ENCODE results near the gene CHMP4B. TPM values are rescaled to one million over a fixed set of nuclear protein-coding genes. Genes with fewer than 3 reads are reported as not detected.

The CHMP4B gene
- total RNA-seq, 1 donor from 2014 or later, result 59.2 TPM

DNA sequence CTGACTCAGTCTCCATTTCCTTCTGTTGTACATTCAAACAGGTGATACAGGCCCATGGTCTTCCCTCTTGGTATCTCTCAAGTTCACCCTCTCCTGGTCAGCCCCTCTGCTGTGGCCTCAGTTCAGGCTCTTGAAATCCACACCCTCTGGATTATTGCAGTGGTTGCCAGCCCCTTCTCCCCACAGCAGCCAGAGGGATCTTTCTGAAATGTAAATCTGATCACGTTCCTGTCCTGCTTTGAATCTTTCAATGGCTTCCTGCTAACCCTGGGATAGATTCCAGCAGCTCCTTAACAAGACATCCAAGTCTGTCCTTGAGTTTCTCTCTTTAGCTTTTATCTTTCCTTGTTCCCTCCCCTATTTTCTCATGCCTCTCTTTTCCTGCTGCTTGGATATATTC lies 22.2 kb downstream of the CHMP4B start:
- Histone ChIP-seq H3K4me3 (ENCODE audit: low read depth, low read length) (no peak overlapping the region), H3K27me3 (ENCODE audit: control insufficient read depth, insufficient read depth, low read length) (no peaks in the 10 kb centered on the region), H3K36me3 (ENCODE audit: control insufficient read depth, insufficient read depth, low read length) (no peaks in the 10 kb centered on the region)
- no peak for DNase-seq (ENCODE audit: low read depth)
- TF ChIP-seq, protein P1, sequence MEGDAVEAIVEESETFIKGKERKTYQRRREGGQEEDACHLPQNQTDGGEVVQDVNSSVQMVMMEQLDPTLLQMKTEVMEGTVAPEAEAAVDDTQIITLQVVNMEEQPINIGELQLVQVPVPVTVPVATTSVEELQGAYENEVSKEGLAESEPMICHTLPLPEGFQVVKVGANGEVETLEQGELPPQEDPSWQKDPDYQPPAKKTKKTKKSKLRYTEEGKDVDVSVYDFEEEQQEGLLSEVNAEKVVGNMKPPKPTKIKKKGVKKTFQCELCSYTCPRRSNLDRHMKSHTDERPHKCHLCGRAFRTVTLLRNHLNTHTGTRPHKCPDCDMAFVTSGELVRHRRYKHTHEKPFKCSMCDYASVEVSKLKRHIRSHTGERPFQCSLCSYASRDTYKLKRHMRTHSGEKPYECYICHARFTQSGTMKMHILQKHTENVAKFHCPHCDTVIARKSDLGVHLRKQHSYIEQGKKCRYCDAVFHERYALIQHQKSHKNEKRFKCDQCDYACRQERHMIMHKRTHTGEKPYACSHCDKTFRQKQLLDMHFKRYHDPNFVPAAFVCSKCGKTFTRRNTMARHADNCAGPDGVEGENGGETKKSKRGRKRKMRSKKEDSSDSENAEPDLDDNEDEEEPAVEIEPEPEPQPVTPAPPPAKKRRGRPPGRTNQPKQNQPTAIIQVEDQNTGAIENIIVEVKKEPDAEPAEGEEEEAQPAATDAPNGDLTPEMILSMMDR (IDR thresholded peaks at IDR 0.05; ENCODE audit: insufficient read depth, low read length, poor library complexity, severe bottlenecking), result no peak

DNA sequence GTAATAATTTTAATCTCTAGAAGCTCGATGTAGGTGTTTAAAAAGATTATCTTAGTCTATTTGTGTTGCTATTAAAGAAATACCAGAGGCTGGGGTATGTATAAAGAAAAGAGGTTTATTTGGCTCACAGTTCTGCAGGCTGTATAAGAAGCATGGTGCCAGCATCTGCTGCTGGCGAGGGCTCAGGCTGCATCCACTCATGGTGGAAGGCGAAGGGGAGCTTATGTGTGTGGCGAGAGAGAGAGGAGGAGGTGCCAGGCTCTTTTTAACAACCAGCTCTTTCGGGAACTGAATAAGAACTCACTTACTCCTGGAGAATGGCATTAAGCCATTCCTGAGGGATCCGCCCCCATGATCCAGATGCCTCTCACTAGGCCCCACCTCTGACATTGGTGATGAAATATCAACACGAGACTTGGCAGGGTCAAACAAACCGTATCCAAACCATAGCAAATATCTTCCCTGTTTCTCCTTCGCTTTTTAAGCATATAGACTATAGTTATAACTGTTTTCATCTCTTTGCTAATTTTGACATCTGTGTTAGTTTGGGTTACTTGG lies 24.5 kb downstream of the CHMP4B start:
- Histone ChIP-seq H3K27me3 (ENCODE audit: control insufficient read depth, insufficient read depth, low read length) (no peaks in the 10 kb centered on the region), H3K36me3 (ENCODE audit: control insufficient read depth, insufficient read depth, low read length) (no peaks in the 10 kb centered on the region), H3K4me3 (ENCODE audit: low read depth, low read length) (no peak overlapping the region)
- TF ChIP-seq, protein P1 (IDR thresholded peaks at IDR 0.05; ENCODE audit: insufficient read depth, low read length, poor library complexity, severe bottlenecking), result no peak
- DNase-seq (ENCODE audit: low read depth), result no peak

DNA sequence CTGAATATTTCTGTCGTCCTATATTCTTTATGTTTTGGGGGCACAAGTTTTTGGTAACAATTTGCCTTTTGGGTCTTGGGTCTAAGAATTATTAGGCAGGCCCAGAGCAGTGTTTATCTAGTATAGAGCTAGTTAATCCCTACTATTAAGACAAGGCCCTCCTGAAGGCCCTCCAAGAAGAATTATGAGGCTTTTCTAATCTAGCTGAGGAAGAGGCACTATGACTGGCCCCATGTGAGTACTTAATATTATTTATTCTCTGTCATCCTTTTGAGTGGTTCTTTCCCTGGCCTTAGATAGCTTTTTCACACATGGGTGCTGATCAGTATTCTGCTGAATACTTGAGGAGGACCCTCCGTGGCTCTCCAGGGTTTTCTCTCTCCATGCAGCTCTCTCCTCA lies 25.1 kb downstream of the CHMP4B start:
- DNase-seq (ENCODE audit: low read depth), result no peak
- Histone ChIP-seq H3K27me3 (ENCODE audit: control insufficient read depth, insufficient read depth, low read length) (no peaks in the 10 kb centered on the region), H3K4me3 (ENCODE audit: low read depth, low read length) (no peak overlapping the region), H3K36me3 (ENCODE audit: control insufficient read depth, insufficient read depth, low read length) (no peaks in the 10 kb centered on the region)
- TF ChIP-seq, protein P1 (IDR thresholded peaks at IDR 0.05; ENCODE audit: insufficient read depth, low read length, poor library complexity, severe bottlenecking), result no peak

DNA sequence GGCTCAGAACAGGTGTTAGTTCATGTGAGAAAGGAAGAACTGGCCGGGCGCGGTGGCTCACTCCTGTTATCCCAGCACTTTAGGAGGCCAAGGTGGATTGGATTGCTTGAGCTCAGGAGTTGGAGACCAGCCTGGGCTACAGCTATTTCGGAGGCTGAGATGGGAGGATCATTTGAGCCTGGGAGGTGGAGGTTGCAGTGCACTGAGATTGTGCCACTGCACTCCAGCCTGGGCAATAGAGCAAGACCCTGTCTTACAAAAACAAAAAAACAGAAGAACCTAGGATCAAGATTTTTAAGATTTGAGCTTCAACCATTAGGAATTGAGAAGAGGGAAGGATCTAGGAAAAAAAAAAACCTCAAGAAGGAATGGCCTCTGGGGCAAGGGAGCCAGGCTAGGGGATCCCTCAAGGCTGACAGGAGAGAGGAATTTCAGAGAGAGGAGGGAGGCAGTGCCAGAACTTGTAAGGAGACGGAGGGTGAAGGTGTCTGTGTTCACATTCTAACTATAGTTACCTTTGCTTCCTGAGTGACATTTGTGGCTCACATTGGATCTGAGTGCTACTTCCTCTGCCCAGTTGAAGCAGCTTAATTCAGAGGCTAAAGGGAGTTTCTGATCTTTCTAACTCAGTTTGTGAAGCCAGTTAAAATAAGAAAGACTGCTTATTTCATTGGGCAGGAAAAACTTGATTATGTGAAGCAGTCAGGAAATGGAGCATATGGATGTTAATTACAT lies 26.1 kb downstream of the CHMP4B start:
- no peak for DNase-seq (ENCODE audit: low read depth)
- Histone ChIP-seq H3K36me3 (ENCODE audit: control insufficient read depth, insufficient read depth, low read length) (no peaks in the 10 kb centered on the region), H3K4me3 (ENCODE audit: low read depth, low read length) (no peak overlapping the region), H3K27me3 (ENCODE audit: control insufficient read depth, insufficient read depth, low read length) (no peaks in the 10 kb centered on the region)
- TF ChIP-seq, protein P1 (IDR thresholded peaks at IDR 0.05; ENCODE audit: insufficient read depth, low read length, poor library complexity, severe bottlenecking), result no peak

DNA sequence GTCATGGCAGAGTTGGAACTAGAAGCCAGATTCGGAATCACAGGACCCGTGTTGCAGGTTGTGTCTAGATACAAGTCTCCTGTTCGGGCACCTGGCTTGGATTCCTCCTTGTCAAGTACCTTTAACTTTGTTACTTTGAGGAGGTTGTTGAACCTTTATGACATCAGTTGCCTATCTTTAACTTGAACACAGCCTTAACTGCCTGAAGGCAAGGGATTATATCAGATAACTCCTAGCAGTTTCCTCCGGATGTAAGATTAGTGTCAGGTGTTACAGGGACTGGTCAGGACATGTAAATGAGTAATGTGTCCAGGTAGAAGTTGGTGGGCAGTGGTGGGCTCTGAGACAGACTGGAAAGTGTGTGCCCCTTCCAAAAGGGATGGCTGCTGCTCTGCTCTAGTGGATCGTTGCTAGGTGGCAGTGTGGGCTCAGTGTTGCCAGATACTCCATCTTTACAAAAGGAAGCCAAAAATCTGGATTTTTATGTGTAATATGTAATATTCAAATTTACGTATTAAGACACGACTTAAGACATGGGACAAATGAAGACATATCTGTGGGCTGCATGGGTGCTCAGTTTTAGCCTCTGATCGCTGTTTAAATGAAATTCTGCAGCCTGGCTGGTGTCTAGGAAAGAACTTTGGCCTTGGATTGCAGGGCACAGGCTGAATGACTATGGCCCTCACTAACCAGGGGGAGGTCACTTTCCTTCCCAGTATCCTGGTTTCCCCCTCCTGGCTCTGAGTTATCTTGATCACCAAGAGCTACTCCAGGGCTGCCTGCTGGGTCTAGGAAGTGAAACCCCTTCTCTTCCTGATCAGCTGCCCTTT lies 27.1 kb downstream of the CHMP4B start:
- H3K27me3 ChIP-seq (ENCODE audit: control insufficient read depth, insufficient read depth, low read length), result no peaks in the 10 kb centered on the region

More for the DNA sequence above, 27.1 kb downstream of the CHMP4B start:
- Histone ChIP-seq H3K36me3 (ENCODE audit: control insufficient read depth, insufficient read depth, low read length) (no peaks in the 10 kb centered on the region), H3K4me3 (ENCODE audit: low read depth, low read length) (no peak overlapping the region)
- DNase-seq (ENCODE audit: low read depth), result no peak
- TF ChIP-seq, protein P1 (IDR thresholded peaks at IDR 0.05; ENCODE audit: insufficient read depth, low read length, poor library complexity, severe bottlenecking), result no peak

Measured in kidney epithelial cell (primary cell).